GM12892 (cell line): ENCODE data around the gene ACSF3.

Experiments used
- POLR2A ChIP-seq: IDR thresholded peaks from 2 replicates; pipeline ENCODE4 v1.6.1; 2011; ENCODE audit warnings: low read depth, low read length, control low read depth
- TAF1 ChIP-seq: IDR thresholded peaks from 2 replicates; pipeline ENCODE4 v1.6.1; 2011; ENCODE audit warnings: low read depth, mild to moderate bottlenecking, control low read depth, low read length, borderline replicate concordance

GRCh38 chr16:89191033-89191900, 97.6 kb downstream of the ACSF3 start:
- TF ChIP-seq TAF1 (no peak), POLR2A (no peak)
